GM12873 (cell line): Measurements from ENCODE around the gene PCDHGB7.

ENCODE experiments used
- TF ChIP-seq, protein P1 (sequence below): IDR thresholded peaks from 2 replicates; pipeline ENCODE4 v1.5.1; 2012; ENCODE audit warnings: low read depth, mild to moderate bottlenecking, moderate library complexity, low read length, control low read depth; ENCODE audit not compliant: insufficient read depth; ENCODE audit errors: missing control alignments

PCDHGB7 gene

DNA sequence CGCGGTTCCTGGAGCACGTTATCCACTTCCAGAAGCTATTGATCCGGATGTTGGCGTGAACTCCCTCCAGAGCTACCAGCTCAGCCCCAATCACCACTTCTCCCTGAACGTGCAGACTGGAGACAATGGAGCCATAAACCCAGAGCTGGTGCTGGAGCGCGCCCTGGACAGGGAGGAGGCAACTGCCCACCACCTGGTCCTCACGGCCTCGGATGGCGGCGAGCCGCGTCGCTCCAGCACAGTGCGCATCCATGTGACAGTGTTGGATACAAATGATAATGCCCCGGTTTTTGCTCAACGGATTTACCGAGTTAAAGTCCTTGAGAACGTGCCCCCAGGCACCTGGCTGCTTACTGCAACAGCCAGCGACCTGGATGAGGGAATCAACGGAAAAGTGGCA lies 14.1 kb upstream of the PCDHGB7 start:
- TF ChIP-seq, protein P1, sequence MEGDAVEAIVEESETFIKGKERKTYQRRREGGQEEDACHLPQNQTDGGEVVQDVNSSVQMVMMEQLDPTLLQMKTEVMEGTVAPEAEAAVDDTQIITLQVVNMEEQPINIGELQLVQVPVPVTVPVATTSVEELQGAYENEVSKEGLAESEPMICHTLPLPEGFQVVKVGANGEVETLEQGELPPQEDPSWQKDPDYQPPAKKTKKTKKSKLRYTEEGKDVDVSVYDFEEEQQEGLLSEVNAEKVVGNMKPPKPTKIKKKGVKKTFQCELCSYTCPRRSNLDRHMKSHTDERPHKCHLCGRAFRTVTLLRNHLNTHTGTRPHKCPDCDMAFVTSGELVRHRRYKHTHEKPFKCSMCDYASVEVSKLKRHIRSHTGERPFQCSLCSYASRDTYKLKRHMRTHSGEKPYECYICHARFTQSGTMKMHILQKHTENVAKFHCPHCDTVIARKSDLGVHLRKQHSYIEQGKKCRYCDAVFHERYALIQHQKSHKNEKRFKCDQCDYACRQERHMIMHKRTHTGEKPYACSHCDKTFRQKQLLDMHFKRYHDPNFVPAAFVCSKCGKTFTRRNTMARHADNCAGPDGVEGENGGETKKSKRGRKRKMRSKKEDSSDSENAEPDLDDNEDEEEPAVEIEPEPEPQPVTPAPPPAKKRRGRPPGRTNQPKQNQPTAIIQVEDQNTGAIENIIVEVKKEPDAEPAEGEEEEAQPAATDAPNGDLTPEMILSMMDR, result no peak

DNA sequence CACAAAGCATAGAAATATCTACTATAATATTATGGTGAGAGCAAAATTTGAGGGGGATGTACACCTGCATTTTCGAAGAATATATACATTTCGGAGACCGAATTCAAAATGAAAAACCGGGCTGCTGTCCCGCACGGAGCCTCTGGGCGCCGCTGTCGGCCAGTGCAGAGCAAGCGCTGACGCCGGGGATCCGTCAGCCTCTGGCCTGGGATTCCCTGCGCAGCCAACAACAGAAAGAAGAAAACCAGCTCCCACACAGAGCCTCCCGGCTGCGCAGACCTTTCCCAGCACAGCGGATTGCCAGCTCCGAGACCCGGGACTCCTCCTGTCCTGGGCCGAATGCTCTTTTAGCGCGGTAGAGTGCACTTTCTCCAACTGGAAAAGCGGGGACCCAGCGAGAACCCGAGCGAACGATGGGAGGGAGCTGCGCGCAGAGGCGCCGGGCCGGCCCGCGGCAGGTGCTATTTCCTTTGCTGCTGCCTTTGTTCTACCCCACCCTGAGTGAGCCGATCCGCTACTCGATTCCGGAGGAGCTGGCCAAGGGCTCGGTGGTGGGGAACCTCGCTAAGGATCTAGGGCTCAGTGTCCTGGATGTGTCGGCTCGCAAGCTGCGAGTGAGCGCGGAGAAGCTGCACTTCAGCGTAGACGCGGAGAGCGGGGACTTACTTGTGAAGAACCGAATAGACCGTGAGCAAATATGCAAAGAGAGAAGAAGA lies 9.5 kb upstream of the PCDHGB7 start, which contains the start of gene PCDHGB6:
TSS of gene PCDHGB6 (plus strand) at position 232 of the 716 bp plus-strand sequence. CDS start at position 414, 182 bp downstream.
- TF ChIP-seq, protein P1, result peak; percentile 73

DNA sequence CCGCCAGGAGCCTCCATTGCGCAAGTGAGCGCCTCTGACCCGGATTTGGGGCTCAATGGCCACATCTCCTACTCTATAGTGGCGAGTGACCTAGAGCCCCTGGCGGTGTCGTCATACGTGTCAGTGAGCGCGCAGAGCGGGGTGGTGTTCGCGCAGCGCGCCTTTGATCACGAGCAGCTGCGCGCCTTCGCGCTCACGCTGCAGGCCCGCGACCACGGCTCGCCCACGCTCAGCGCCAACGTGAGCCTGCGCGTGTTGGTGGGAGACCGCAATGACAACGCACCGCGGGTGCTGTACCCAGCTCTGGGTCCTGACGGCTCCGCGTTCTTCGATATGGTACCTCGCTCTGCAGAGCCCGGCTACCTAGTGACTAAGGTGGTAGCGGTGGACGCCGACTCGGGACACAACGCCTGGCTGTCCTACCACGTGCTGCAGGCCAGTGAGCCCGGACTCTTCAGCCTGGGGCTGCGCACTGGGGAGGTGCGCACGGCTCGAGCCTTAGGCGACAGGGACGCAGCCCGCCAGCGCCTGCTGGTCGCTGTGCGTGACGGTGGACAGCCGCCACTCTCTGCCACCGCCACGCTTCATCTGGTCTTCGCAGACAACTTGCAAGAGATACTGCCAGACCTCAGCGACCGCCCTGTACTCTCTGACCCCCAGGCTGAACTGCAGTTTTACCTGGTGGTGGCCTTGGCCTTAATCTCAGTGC lies 7.7 kb upstream of the PCDHGB7 start:
- TF ChIP-seq, protein P1, result no peak

DNA sequence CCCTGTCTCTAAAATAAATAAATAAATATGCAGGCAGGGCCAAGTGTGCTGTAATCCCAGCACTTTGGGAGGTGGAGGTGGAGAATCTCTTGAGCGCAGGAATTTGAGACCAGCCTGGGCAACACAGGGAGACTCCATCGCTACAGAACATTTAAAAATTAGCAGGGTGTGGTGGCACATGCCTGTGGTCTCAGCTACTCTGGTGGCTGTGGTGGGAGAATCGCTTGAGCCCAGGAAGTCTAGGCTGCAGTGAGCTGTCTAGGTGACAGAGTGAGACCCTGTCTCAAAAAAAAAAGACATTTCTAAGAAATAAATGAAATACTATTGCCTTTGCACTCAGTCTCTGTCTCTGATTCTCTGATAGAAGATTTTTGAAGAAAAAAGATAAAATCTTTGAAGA lies 5.9 kb upstream of the PCDHGB7 start:
- TF ChIP-seq, protein P1, result no peak

DNA sequence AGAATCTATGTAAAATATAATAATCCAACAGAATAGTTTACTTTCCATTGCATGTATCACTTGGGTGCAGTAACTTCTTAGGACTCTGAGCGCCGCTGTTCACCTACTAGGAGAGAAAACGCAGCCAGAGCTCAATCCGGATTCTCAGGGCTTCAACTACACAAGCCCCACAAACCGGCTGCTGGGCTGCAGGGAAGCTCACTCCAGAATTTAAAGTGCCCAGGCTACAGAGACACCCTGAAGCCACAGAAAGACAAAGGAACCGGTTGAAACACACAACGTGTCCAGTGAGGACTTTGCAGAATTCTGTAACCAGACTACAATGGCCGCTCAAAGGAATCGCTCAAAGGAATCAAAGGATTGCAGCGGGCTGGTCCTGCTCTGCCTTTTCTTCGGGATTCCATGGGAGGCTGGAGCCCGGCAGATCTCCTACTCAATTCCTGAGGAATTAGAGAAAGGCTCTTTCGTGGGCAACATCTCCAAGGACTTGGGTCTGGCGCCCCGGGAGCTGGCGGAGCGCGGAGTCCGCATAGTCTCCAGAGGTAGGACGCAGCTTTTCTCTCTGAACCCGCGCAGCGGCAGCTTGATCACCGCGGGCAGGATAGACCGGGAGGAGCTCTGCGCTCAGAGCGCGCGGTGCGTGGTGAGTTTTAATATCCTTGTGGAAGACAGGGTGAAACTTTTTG lies 4.5 kb upstream of the PCDHGB7 start, which contains the start of gene PCDHGA10:
TSS of gene PCDHGA10 (plus strand) at position 134 of the 686 bp plus-strand sequence. CDS start at position 323, 189 bp downstream.
- TF ChIP-seq, protein P1, result peak; percentile 69

DNA sequence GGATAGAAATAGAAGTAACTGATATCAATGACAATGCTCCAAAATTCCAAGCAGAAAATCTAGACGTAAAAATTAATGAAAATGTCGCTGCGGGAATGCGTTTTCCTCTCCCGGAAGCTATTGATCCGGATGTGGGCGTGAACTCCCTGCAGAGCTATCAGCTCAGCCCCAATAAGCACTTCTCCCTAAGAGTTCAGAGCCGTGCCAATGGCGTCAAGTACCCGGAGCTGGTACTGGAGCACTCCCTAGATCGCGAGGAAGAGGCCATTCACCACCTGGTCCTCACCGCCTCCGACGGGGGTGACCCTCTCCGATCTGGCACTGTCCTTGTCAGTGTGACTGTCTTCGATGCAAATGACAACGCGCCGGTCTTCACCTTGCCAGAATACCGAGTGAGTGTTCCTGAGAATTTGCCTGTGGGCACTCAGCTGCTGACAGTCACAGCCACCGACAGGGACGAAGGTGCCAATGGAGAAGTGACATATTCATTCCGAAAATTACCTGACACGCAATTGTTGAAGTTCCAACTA lies 3.9 kb upstream of the PCDHGB7 start:
- TF ChIP-seq, protein P1, result no peak
